HCT116 (cell line): ENCODE results near the gene COL23A1. TPM values are rescaled to one million over a fixed set of nuclear protein-coding genes. Genes with fewer than 3 reads are reported as not detected.

Experiments used
- ATAC-seq: fragments of 200-7000 bp; cut with Tn5 transposase; 2 replicates; pipeline ENCODE4 v1.9.1; 2020; ENCODE audit warnings: mild to moderate bottlenecking, moderate library complexity
- BruUV-seq: library from RNA; stranded (reverse); fragments of 400-500 nt; replicated peaks from 2 replicates; lab custom pipeline; 2021; lab: Mats Ljungman, UMichigan
- CTCF ChIA-PET: fragments of 300-600 bp; sonication (Branson Sonifier 250); formaldehyde crosslinking; loops from one replicate; lab custom pipeline; 2021; ENCODE audit warnings: antibody characterized with exemption; lab: Charles Lee
- POLR2A ChIA-PET: fragments of 300-600, 350-600 bp; sonication (Branson Sonifier 250); formaldehyde crosslinking; loops from one replicate; lab custom pipeline; 2021; ENCODE audit warnings: antibody characterized with exemption; lab: Charles Lee
- RAD21 ChIA-PET, 2 experiments: fragments of 300-600 bp; sonication (Branson Sonifier 250); formaldehyde crosslinking; loops; one replicate each; lab custom pipeline; 2023; ENCODE audit warnings: low total read pairs in 2 of 2; ENCODE audit not compliant: uncharacterized antibody in 2 of 2, unreplicated experiment in 2 of 2, low non-redundant PET in 1 of 2; lab: Charles Lee
- DNase-seq: peaks from one replicate; pipeline ENCODE4 v3.0.0-alpha.2; 2010; ENCODE audit warnings: low read depth, low spot score
- H2AFZ ChIP-seq: fragments of 200-600 bp; shearing (Covaris generic), sonication (generic); 2 replicates; pipeline ENCODE4 v1.6.1; 2017; ENCODE audit warnings: low read depth, mixed run types, mixed read lengths, antibody characterized with exemption, low read length; ENCODE audit not compliant: poor library complexity, severe bottlenecking
- H3K27ac ChIP-seq: 2 replicates; pipeline ENCODE4 v1.5.1; 2012; ENCODE audit warnings: low read depth, low read length
- H3K27me3 ChIP-seq: fragments of 200-600 bp; sonication (generic); 2 replicates; pipeline ENCODE4 v1.6.1; 2016; ENCODE audit warnings: mixed run types, low read length, mixed read lengths; ENCODE audit not compliant: insufficient read depth
- H3K36me3 ChIP-seq, 2 experiments: fragments of 200-500 bp in 1 of 2; fragments of 200-600 bp in 1 of 2; sonication (Bioruptor generic) in 1 of 2; sonication (generic) in 1 of 2; 2 replicates each; pipeline versions ENCODE4 v1.5.1 to v1.6.1; 2014 to 2016; ENCODE audit warnings: low read length in 2 of 2, inconsistent platforms in 1 of 2, mixed read lengths in 1 of 2, mixed run types in 1 of 2; ENCODE audit not compliant: insufficient read depth in 2 of 2, control insufficient read depth in 1 of 2
- H3K4me1 ChIP-seq, 2 experiments: fragments of 200-600 bp in 1 of 2; sonication (generic) in 1 of 2; 2 replicates each; pipeline versions ENCODE4 v1.5.1 to v1.6.1; 2012 to 2017; ENCODE audit warnings: low read length in 2 of 2, inconsistent platforms in 1 of 2, mild to moderate bottlenecking in 1 of 2, mixed read lengths in 1 of 2, mixed run types in 1 of 2, moderate library complexity in 1 of 2; ENCODE audit not compliant: insufficient read depth in 2 of 2, control insufficient read depth in 1 of 2
- H3K4me2 ChIP-seq: fragments of 200-600 bp; sonication (generic); 2 replicates; pipeline ENCODE4 v1.6.1; 2017; ENCODE audit warnings: mixed run types, low read length, mixed read lengths
- H3K4me3 ChIP-seq, 2 experiments: fragments of 200-600 bp in 1 of 2; sonication (generic) in 1 of 2; replicated peaks in 1 of 2; 2 replicates each; pipeline ENCODE4 v1.5.1; 2011 to 2016; ENCODE audit warnings: low read length in 2 of 2, control low read depth in 1 of 2, low read depth in 1 of 2, mild to moderate bottlenecking in 1 of 2, mixed read lengths in 1 of 2, mixed run types in 1 of 2
- H3K79me2 ChIP-seq: fragments of 200-600 bp; sonication (generic); 2 replicates; pipeline ENCODE4 v1.6.1; 2017; ENCODE audit warnings: mild to moderate bottlenecking, mixed run types, low read length, moderate library complexity, mixed read lengths; ENCODE audit not compliant: insufficient read depth
- H3K9ac ChIP-seq: fragments of 200-600 bp; sonication (generic); 2 replicates; pipeline ENCODE4 v1.6.1; 2016; ENCODE audit warnings: low read length, mixed read lengths
- H3K9me2 ChIP-seq: fragments of 200-600 bp; sonication (generic), shearing (Covaris generic); 2 replicates; pipeline ENCODE4 v1.6.1; 2017; ENCODE audit warnings: mixed run types, mild to moderate bottlenecking, moderate library complexity; ENCODE audit not compliant: insufficient read depth
- H3K9me3 ChIP-seq, 2 experiments: fragments of 200-500 bp in 1 of 2; fragments of 200-600 bp in 1 of 2; sonication (Bioruptor generic) in 1 of 2; sonication (generic) in 1 of 2; 2 replicates each; pipeline ENCODE4 v1.6.1; 2014 to 2017; ENCODE audit warnings: low read length in 2 of 2, mixed read lengths in 2 of 2, inconsistent platforms in 1 of 2, low read depth in 1 of 2, mild to moderate bottlenecking in 1 of 2, mixed run types in 1 of 2, moderate library complexity in 1 of 2; ENCODE audit not compliant: control insufficient read depth in 1 of 2, insufficient read depth in 1 of 2
- H4K20me1 ChIP-seq: fragments of 200-600 bp; sonication (generic), shearing (Covaris generic); 2 replicates; pipeline ENCODE4 v1.6.1; 2017; ENCODE audit warnings: mixed run types, mild to moderate bottlenecking, moderate library complexity; ENCODE audit not compliant: insufficient read depth
- CBX3 ChIP-seq: IDR thresholded peaks from 2 replicates; pipeline ENCODE4 v1.6.1; 2012; ENCODE audit warnings: low read depth
- CEBPB ChIP-seq: IDR thresholded peaks from 2 replicates; pipeline ENCODE4 v1.6.1; 2012; ENCODE audit warnings: low read depth
- EGR1 ChIP-seq: IDR thresholded peaks from 2 replicates; pipeline ENCODE4 v1.6.1; 2012; ENCODE audit warnings: low read depth
- ELF1 ChIP-seq: IDR thresholded peaks from 2 replicates; pipeline ENCODE4 v1.6.1; 2012; ENCODE audit warnings: low read depth, borderline replicate concordance
- POLR2A ChIP-seq: IDR thresholded peaks from 2 replicates; pipeline ENCODE4 v1.7.0; 2011; ENCODE audit warnings: borderline replicate concordance; ENCODE audit not compliant: insufficient read depth, insufficient read length; ENCODE audit errors: extremely low read depth
- RAD21 ChIP-seq: IDR thresholded peaks from 2 replicates; pipeline ENCODE4 v1.6.1; 2012; ENCODE audit warnings: low read depth, mild to moderate bottlenecking
- SIN3A ChIP-seq: IDR thresholded peaks from 2 replicates; pipeline ENCODE4 v1.6.1; 2012; ENCODE audit warnings: low read depth
- SP1 ChIP-seq: IDR thresholded peaks from 2 replicates; pipeline ENCODE4 v1.6.1; 2012; ENCODE audit warnings: low read depth
- TCF7L2 ChIP-seq: IDR thresholded peaks from 2 replicates; pipeline ENCODE4 v1.7.0; 2011; ENCODE audit warnings: borderline replicate concordance, inconsistent platforms; ENCODE audit not compliant: insufficient read depth, insufficient read length; ENCODE audit errors: extremely low read depth
- YY1 ChIP-seq: IDR thresholded peaks from 2 replicates; pipeline ENCODE4 v1.6.1; 2011; ENCODE audit warnings: low read length, low read depth, moderate library complexity, mild to moderate bottlenecking; ENCODE audit not compliant: insufficient replicate concordance; ENCODE audit errors: extremely low read depth
- ZFX ChIP-seq: fragments of 450-650 bp; IDR thresholded peaks from 2 replicates; pipeline ENCODE4 v1.6.1; 2017
- ZNF274 ChIP-seq: fragments of 200-500 bp; sonication (Bioruptor generic); IDR thresholded peaks from 2 replicates; pipeline ENCODE4 v1.6.1; 2014; ENCODE audit warnings: mild to moderate bottlenecking, low read depth, low read length, inconsistent platforms
- intact Hi-C: fragments of 100-400 bp; cut with micrococcal nuclease; formaldehyde crosslinking; loops from 2 replicates; pipeline ENCODE4 v1.10.0; 2022
- total RNA-seq: library from RNA; stranded (reverse); gene quantifications from one replicate; pipeline ENCODE4 v1.2.1, GENCODE V29; 2021; ENCODE audit not compliant: unreplicated experiment
- TF ChIP-seq, protein P1 (sequence below): IDR thresholded peaks from 2 replicates; pipeline ENCODE4 v1.6.1; 2012; ENCODE audit warnings: low read depth
- TF ChIP-seq, protein P2 (sequence below): IDR thresholded peaks from 2 replicates; pipeline ENCODE4 v1.6.1; 2012
- TF ChIP-seq, protein P3 (sequence below), 3 experiments: fragments of 200-600 bp in 1 of 3; sonication (generic) in 1 of 3; IDR thresholded peaks in 2 of 3; conservative IDR thresholded peaks in 1 of 3; 2 replicates each; pipeline ENCODE4 v1.5.1; 2012 to 2017; ENCODE audit warnings: low read depth in 2 of 3, low read length in 2 of 3, antibody characterized with exemption in 1 of 3, borderline replicate concordance in 1 of 3, control low read depth in 1 of 3, mild to moderate bottlenecking in 1 of 3, mixed read lengths in 1 of 3, mixed run types in 1 of 3, moderate library complexity in 1 of 3; ENCODE audit not compliant: insufficient read depth in 1 of 3
- TF ChIP-seq, protein P4 (sequence below): IDR thresholded peaks from 2 replicates; pipeline ENCODE4 v1.6.1; 2011; ENCODE audit warnings: mild to moderate bottlenecking, low read length, moderate library complexity; ENCODE audit not compliant: insufficient replicate concordance; ENCODE audit errors: extremely low read depth

COL23A1 gene
- total RNA-seq, 1 experiment from 2014 or later, result not detected

DNA sequence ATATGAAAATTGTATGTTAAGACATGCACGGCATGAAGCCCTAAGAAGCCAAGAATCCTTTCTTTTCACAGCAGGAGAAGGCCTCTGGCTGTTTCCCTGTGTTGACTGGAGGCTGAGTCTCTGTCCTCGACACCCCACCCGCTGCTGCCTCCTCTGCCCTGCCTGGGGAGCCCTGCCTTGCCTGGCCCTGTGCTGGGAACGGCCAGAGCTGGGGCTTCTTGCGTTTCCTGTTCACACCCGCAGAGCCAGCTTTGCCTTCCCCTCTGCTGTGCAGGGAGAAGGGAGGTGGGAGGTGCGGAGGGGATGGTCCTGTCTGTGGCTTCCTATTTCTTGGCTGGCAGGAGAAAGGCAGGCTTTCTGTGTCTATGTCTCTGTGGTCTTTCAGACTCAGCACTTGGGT, 396.2 kb downstream of the COL23A1 start:
- Histone ChIP-seq H2AFZ (no peak overlapping the region), H3K27me3 (no peaks in the 10 kb centered on the region), H3K4me2 (no peak overlapping the region), H3K4me1 (no peaks in the 10 kb centered on the region), H3K36me3 (no peaks in the 10 kb centered on the region), H3K9ac (no peak overlapping the region), H3K4me3 (no peak overlapping the region), H3K9me2 (no peaks in the 10 kb centered on the region), H4K20me1 (no peaks in the 10 kb centered on the region), H3K27ac (no peak overlapping the region), H3K79me2 (no peaks in the 10 kb centered on the region), H3K9me3 (peaks cover 0 to 3% of the 10 kb centered on the region in 2 experiments; a peak in 1 of 4 replicates)
- POLR2A ChIA-PET, result no interaction called here
- intact Hi-C loops, result no loop called here
- RAD21 ChIA-PET, result no interaction called here
- ATAC-seq (no peak), DNase-seq (no peak)
- CTCF ChIA-PET, result no interaction called here
- BruUV-seq, result no TSS peak
- TF ChIP-seq, protein P1, sequence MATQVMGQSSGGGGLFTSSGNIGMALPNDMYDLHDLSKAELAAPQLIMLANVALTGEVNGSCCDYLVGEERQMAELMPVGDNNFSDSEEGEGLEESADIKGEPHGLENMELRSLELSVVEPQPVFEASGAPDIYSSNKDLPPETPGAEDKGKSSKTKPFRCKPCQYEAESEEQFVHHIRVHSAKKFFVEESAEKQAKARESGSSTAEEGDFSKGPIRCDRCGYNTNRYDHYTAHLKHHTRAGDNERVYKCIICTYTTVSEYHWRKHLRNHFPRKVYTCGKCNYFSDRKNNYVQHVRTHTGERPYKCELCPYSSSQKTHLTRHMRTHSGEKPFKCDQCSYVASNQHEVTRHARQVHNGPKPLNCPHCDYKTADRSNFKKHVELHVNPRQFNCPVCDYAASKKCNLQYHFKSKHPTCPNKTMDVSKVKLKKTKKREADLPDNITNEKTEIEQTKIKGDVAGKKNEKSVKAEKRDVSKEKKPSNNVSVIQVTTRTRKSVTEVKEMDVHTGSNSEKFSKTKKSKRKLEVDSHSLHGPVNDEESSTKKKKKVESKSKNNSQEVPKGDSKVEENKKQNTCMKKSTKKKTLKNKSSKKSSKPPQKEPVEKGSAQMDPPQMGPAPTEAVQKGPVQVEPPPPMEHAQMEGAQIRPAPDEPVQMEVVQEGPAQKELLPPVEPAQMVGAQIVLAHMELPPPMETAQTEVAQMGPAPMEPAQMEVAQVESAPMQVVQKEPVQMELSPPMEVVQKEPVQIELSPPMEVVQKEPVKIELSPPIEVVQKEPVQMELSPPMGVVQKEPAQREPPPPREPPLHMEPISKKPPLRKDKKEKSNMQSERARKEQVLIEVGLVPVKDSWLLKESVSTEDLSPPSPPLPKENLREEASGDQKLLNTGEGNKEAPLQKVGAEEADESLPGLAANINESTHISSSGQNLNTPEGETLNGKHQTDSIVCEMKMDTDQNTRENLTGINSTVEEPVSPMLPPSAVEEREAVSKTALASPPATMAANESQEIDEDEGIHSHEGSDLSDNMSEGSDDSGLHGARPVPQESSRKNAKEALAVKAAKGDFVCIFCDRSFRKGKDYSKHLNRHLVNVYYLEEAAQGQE, result no peak
- TF ChIP-seq RAD21 (no peak), SP1 (no peak), EGR1 (no peak), CBX3 (no peak), ZFX (no peak), YY1 (no peak), ZNF274 (no peak), TCF7L2 (no peak), SIN3A (no peak), CEBPB (no peak), POLR2A (no peak), ELF1 (no peak)
- TF ChIP-seq, protein P2, sequence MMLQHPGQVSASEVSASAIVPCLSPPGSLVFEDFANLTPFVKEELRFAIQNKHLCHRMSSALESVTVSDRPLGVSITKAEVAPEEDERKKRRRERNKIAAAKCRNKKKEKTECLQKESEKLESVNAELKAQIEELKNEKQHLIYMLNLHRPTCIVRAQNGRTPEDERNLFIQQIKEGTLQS, result no peak
- TF ChIP-seq, protein P3, sequence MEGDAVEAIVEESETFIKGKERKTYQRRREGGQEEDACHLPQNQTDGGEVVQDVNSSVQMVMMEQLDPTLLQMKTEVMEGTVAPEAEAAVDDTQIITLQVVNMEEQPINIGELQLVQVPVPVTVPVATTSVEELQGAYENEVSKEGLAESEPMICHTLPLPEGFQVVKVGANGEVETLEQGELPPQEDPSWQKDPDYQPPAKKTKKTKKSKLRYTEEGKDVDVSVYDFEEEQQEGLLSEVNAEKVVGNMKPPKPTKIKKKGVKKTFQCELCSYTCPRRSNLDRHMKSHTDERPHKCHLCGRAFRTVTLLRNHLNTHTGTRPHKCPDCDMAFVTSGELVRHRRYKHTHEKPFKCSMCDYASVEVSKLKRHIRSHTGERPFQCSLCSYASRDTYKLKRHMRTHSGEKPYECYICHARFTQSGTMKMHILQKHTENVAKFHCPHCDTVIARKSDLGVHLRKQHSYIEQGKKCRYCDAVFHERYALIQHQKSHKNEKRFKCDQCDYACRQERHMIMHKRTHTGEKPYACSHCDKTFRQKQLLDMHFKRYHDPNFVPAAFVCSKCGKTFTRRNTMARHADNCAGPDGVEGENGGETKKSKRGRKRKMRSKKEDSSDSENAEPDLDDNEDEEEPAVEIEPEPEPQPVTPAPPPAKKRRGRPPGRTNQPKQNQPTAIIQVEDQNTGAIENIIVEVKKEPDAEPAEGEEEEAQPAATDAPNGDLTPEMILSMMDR (IDR thresholded peaks at IDR 0.05 in 2 of 3, conservative IDR thresholded peaks at IDR 0.05 in 1 of 3; ENCODE audit: borderline replicate concordance in 1 of 3, insufficient read depth in 1 of 3, low read depth in 2 of 3, low read length in 2 of 3), result no peak
- TF ChIP-seq, protein P4, sequence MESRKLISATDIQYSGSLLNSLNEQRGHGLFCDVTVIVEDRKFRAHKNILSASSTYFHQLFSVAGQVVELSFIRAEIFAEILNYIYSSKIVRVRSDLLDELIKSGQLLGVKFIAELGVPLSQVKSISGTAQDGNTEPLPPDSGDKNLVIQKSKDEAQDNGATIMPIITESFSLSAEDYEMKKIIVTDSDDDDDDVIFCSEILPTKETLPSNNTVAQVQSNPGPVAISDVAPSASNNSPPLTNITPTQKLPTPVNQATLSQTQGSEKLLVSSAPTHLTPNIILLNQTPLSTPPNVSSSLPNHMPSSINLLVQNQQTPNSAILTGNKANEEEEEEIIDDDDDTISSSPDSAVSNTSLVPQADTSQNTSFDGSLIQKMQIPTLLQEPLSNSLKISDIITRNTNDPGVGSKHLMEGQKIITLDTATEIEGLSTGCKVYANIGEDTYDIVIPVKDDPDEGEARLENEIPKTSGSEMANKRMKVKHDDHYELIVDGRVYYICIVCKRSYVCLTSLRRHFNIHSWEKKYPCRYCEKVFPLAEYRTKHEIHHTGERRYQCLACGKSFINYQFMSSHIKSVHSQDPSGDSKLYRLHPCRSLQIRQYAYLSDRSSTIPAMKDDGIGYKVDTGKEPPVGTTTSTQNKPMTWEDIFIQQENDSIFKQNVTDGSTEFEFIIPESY, result no peak
